Stimulated activated CD8-positive, alpha-beta memory T cell treated with anti-CD3 and anti-CD28 coated beads, Interleukin-4, amount 100 ng/mL, for 48 hours (primary cell): ENCODE results near the gene SLC30A4.
"Not testable (repeated sequence)": the region's sequence is repeated elsewhere in the genome, so short reads cannot be mapped to it uniquely, and the experiment has no call there.

Source experiments
- DNase-seq: peaks from one replicate; pipeline ENCODE4 v3.0.0-alpha.2; 2020

The SLC30A4 gene

DNA sequence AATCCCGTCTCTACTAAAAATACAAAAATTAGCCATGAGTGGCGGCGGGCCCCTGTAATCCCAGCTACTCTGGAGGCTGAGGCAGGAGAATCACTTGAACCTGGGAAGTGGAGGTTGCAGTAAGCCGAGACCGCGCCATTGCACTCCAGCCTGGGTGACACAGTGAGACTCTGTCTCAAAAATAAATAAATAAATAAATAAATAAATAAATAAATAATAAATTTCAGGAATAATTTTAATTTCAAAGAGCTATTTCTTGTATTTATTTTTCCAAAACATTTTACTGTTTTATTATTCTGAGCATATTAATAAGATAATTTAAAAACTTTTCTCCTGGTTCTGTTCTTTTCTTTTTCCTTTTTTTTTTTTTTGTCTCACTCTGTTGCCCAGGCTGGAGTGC lies 15.4 kb downstream of the SLC30A4 start:
- not testable (repeated sequence) for DNase-seq

- no peak for DNase-seq
These were observed 23.1 kb downstream of the SLC30A4 start for GRCh38 chr15:45499426-45499825.

GRCh38 chr15:45498701-45499100 lies 23.9 kb downstream of the SLC30A4 start:
- DNase-seq, result no peak

GRCh38 chr15:45497261-45497660 lies 25.3 kb downstream of the SLC30A4 start:
- no peak for DNase-seq

DNA sequence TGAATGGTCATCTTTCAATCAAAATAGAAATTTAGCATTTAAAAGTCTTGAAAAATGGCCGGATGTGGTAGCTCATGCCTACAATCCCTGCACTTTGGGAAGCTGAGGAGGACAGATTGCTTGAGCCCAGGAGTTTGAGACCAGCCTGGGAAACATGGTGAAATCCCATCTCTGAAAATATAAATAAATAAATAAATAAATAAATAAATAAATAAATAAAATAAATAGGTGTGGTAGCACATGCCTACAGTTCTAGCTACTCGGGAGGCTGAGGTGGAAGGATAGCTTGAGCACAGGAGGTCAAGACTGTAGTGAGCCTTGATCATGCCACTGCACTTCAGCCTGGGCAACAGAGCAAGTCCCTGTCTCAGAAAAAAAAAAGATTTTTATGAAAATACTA lies 25.9 kb downstream of the SLC30A4 start:
- no peak for DNase-seq

DNA sequence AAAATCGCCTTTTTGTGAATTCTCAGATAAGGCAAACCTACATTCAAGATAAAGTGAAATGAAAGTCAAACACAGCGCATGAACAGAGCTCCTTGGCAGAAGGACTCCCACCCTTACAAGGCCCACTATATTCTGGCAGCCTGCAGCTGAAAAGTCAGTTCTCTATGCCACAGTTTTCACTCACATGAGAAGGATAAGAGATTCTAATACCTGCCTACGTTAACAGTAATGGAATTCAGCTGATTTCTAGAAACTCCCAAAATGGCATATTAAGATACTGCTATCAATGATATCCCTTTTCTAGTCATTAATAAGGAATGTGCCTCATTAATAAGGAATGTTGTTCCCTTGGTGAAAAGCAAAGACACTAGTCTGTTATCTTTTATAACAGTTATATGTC lies 27.0 kb downstream of the SLC30A4 start:
- DNase-seq, result no peak

DNA sequence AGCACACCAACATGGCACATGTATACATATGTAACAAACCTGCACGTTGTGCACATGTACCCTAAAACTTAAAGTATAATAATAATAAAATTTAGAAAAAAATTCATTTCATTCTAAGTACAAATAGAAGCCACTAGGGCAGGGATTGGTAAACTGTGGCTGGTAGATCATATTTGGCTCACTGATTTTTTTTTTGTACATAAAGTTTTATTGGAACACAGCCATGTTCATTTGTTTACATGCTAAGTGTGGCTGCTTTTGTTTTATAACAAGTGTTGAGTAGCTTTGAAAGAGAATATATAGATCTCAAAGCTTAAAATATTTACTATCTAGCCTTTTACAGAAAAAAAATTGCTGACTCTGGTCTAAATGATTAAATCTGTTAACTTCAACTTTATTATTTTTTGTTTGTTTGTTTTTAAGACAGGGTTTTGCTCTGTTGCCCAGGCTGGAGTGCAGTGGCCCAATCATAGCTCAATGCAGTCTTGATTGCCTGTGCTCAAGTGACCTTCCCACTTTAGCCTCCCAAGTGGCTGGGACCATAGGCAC lies 32.8 kb downstream of the SLC30A4 start:
- DNase-seq, result no peak

GRCh38 chr15:45486317-45486716 lies 36.2 kb downstream of the SLC30A4 start:
- no peak for DNase-seq

DNA sequence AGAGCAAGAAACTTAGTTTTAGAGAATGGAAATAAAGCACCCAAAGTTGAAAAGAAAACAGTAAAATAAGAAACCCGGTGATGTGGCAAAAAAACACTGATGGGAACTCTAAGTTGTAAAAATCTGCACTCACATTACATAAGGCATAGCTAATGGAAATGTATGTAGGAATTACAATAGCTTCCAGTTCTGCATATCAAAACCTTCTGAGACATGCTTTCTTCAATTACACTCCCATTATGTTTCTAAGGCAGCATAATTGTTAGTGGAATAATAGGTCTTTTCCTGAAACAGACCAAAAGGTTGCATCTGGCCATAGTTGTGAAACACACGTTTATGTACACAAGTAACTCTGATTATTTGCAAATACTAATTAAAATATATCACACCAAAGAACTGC lies 41.4 kb downstream of the SLC30A4 start:
- DNase-seq, result no peak

- DNase-seq, result no peak
These were observed 46.1 kb downstream of the SLC30A4 start for GRCh38 chr15:45476410-45476809.

DNA sequence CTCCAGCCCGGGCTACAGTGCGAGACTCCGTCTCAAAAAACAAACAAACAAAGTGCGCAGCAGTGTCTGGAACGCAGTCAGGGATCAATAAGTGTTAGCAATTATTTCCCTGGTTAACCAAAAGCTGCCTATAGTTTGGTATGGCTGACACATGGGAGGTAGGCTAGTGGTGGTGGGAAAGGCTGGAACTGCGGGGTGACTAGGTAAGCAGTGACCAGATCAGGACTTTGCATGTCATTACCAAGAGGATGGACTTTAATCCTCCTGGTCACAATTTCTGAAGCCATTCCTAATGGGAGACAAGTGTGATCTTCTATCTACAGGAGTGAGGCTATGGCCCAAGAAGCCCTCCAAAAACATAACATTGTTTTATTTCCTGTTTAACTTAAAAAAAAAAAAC lies 47.8 kb downstream of the SLC30A4 start:
- no peak for DNase-seq

GRCh38 chr15:45473068-45473467 lies 49.5 kb downstream of the SLC30A4 start:
- no peak for DNase-seq

GRCh38 chr15:45471151-45471550 lies 51.4 kb downstream of the SLC30A4 start:
- DNase-seq, result no peak

DNA sequence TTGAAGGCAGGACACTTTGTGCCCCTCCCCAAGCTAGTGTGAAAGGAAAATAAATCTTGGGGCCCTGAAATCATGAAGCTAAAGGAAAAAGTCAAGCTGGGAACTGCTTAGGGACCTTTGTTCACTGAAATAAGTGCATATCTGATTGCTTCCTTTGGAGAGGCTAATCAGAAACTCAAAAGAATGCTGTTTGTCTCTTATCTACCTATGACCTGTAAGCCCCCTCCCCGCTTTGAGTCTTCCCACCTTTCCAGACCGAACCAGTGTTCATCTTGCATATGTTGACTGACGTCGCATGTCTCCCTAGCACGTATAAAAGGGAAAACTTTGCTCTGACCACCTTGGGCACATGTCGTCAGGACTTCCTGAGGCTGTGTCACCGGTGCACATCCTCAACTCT lies 53.1 kb downstream of the SLC30A4 start:
- DNase-seq, result no peak

DNA sequence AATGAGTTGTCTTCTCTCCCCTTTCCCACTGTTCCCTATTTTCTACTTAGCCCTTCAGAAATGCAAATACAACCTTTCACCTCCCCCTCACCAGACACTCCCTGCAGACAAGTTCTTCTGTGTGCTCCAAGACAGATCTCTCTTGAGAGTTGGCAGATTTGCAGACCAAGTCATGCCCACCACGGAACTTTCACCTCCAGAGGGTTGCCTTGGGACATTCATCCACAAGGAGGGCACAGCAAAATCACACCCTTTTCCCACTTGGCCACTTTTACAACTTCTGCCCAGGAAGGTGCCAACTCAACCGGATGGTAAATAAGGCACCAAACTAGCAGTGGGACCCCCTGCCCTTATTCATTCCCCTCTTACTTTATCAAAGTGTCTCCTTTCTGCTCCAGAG lies 53.5 kb downstream of the SLC30A4 start:
- DNase-seq, result no peak

DNA sequence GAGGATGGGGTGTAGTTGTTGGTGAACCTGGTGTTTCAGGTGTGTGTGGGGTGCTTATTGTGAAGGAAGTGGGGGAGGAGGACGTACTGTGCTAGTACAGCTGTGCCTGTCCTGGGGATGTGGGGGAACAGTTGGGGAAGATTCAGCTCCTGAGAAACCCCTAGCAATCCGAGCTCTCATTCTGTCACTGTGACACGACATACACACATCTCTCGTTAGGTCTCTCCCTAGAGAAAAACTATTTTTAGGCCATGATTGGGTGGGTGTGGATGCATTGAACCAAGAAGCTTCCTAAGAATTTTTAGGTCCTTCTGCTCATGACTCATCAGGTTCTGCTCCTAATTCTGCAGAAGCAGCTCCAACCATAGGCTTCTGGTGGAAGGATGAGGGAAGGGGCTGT lies 54.3 kb downstream of the SLC30A4 start:
- DNase-seq, result no peak

DNA sequence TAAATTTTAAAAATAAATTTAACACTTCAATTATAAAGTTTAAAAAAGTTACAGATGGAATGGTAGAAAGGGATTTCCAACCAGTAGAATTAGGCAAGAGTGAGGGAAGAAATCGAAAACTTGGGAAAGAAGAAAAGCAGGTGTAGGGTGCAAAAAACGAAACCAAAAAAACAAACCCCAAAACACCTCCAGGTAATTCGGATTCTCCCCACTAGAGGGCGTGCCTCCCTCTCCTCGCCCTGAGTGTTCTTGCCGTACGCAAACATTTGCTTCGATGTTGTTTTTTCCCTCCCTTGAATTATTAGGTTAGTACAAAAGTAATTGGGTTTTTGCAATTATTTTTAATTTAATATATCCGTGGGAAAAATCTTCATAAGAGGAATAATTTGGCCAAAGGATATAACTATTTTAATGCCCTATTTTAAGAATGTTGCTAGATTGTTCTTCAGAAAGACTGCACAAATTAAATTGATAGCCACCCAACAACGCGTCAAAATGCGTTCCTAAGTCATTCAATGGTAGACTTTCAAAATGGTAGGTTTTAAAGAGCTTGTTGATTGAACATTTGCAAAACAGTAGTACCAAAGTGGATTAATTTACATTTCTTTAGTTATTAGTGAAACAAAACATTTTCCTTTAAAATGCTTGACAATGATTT lies 63.7 kb downstream of the SLC30A4 start:
- DNase-seq, result peak; percentile 93

DNA sequence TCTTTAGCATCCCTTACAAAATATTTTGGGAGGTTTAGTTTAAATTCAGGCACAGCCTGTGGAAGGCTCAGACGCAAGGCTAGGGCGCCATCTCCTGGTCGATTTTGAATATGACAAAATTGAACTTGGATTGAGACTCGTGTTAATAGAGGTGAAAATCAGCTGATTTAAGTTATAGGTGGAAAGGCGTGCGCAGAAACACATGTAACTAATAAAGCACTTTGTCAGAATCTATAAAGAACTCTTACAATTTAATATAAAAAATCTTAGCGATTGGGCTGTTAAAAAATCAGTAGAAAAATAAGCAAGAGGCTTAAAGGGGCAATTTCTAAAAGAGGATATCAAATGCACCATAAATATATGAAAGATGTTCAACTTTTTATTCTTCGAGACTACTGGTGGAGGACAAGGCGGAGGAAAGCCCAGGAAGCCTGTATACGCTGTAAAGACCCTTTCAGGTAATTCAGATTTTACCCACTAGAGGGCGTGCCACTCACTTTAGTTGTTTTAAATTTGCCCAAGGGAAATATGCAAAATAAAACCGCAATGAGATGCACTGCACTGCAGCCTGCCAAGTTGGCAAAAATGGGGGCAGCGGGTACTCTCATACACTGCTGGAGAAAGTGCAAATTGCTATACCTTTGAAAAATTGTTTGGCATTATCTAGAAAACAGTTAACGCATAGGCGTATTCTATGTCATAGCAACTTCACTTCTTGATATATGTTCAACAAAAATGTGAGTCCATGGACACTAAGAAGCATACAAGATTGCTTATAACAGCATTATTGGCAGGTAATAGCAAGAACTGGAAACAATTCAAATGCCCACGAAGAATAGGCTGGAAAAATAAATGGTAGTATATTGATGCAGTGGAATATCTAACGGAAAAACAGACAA lies 64.7 kb downstream of the SLC30A4 start:
- DNase-seq, result peak; percentile 85

DNA sequence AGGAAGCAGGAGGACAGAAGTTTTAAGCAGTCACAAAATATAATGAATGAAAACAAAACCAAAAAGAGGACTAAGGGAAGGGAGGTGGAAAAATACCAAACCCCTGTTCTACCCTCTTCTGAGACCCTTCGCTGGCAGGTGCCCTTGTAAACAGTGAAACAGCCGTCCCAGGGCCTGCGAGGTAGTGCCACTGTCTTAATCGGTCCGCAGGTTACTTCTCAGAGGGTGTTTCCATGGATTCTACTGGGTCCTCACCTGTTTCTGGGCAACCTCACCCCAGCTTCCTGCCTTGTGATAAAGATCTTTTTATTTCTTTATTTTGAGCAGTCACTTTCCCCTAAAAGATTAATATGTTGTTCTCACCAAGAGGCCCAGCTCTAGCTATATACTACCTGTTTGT lies 65.3 kb downstream of the SLC30A4 start:
- peak; percentile 44 for DNase-seq

DNA sequence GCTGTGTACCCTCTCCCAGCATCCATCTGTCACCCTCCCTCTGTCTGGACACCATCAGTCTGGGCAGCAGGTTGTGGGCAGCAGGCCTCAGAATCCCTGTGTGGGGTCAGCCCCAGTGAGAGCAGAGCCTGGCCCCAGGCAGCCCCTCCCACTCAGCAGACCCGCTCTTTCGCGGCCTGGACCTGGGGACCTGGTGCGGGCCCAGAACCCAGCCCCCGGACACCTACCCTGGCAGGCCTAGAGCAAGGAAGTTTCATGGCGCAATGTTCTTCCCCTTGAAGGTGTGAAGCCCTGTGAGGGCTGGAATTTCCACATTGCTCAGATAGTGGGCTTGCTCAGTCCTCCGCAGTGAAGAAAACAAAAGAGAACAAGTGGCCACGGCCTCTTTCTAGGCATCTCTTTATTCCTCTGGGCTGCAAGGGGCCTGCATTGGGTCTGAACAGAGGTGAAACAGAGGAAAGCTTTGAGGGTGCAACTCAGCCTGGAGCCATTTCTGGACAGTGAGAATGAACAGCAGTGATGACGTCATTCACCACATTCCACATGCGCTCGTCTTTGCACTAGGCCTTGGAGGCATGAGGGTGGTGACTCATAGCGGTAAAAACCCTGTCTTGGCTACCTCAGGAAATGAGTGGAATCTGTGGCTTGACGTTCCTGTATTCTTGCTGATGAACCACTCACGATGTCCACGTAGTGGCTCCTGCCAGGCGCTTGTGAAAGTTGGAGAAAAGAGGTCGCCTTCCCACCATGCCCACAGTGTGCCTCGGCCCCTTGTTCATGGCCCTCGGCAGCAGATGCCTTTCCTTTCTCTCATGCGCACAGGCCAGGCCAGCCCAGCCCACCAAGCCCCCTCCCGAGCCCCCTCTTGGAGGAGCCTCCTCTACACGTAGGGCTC lies 66.1 kb downstream of the SLC30A4 start:
- DNase-seq, result peak; percentile 78

- peak; percentile 81 for DNase-seq
These were observed 67.7 kb downstream of the SLC30A4 start for GRCh38 chr15:45454814-45455213.

DNA sequence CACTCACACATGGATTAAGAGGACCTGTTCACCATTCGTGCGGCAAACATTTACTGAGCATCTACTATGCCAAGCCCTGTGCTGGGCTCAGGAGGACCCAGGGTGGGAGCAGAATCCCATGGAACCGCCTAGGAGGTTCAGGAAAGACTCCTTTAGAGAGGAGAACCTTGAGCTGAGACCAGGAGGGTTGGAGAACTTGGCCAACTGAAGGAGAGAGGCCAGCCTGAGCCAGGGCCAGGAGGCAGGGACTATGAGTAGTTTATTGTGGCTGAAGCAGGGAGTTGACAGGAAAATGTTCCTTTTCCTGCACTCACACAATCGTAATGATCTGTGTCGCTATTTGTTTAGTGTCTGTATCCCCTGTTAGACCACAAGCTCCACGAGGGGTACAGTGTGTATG lies 71.3 kb downstream of the SLC30A4 start:
- DNase-seq, result no peak
